ENCODE measurements around the gene MGLL.

GRCh38 chr3:127702151-127702578, 120.2 kb downstream of the MGLL start:
- TF ChIP-seq EZH2 (IDR thresholded peaks at IDR 0.05; ENCODE audit: insufficient read depth, poor library complexity, severe bottlenecking) (no peak), EZH2phosphoT487 (IDR thresholded peaks at IDR 0.05; ENCODE audit: insufficient read depth, low read depth) (no peak)
